Measurements from ENCODE around the gene PRKCQ. TPM values are rescaled to one million over a fixed set of nuclear protein-coding genes. Genes with fewer than 3 reads are reported as not detected.

The PRKCQ gene
- 9.8 and 10.8 TPM in 2 replicates for total RNA-seq (2014; rRNA removed; shearing (Covaris generic); ENCODE audit: low replicate concordance)

DNA sequence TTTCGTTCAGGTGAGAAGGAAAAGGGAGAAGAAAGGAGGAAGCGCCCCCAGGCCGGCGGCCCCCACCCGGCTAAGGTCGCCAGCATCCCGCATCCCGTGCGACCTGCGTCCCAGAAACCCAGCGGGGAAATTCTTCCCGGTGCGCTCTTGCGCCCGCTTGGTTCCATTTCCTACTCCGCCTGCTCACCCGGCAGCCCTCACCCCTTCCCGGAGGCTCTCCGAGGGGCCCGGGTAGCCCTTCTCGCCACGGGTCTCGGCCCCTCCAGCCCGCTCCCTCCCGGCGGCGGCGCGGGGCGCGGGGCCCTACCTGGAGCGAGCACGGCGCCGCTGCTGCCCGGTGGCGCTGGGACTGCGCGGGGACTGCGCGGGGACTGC lies at the start of gene PRKCQ:
PRKCQ (minus strand) TSS at position 373 of the 375 bp plus-strand sequence. CDS start 65,141 bp downstream, outside the sequence.
- in situ Hi-C loops (cut with HindIII; ENCODE audit: low pct_unique_long_range_greater_than_20kb, low sequenced_read_pairs) = no loop called here
- peak; percentile 67 for DNase-seq (ENCODE audit: low read depth)

DNA sequence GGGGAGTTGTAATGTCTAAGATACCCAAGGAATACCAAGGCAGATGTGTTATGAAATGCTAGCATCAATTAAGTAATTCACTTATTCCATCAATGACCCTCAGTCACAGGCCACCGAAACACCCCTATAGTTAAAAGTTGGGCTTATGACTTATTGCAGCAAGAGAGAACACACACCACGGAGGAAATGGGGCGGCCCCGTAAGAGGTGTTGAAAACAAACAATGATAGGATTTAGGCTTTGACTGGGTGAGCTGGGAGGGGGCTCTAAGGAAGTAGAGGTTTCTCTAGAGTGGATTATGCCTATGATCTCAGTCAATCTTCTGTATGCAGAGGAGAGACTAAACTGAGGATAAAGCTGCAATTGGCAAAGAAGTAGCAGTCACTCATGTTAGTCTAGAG lies 45.4 kb upstream of the PRKCQ start:
- DNase-seq (ENCODE audit: low read depth) = no peak
- in situ Hi-C loops (cut with HindIII; ENCODE audit: low pct_unique_long_range_greater_than_20kb, low sequenced_read_pairs) = no loop called here

DNA sequence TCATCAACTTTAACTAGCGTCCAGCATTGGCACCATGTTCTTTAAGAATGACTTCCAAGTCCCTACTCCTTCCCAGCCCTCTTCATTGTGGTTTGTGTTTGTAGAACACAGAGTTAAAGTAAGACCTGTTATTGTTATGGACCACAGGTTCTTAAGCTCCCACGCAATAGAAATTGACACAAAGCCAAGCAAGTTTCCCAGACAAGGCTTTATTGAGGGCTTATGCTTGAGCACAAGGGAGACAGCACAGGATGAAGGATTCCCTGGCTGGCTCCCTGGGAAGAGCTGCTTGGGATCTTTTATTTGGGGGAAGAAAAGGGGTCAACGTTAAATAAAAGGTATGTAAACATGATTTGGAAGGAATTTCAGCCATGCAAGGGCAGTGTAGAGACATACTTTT lies 44.3 kb upstream of the PRKCQ start:
- in situ Hi-C loops (cut with HindIII; ENCODE audit: low pct_unique_long_range_greater_than_20kb, low sequenced_read_pairs) = no loop called here
- no peak for DNase-seq (ENCODE audit: low read depth)

DNA sequence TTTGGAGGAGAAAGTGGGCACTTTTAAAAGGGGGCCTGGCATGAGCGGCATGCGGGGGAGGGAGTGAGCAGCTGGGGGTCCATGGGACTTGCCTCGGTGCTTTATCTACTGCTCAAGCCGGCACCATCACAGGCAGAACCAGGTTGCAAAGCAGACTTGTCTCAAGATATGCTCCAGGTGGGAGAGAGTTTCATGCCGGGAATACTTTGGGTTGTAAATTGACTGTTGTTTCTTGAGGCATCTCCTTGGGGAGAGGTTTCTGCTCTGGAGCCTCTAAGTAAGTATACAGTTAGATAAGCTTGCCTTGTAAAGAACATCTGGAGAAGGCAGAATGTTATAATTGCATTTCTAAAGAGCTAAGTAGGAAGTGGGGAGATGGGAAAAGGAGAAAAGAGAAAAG lies 42.8 kb upstream of the PRKCQ start:
- DNase-seq (ENCODE audit: low read depth) = no peak
- in situ Hi-C loops (cut with HindIII; ENCODE audit: low pct_unique_long_range_greater_than_20kb, low sequenced_read_pairs) = no loop called here

DNA sequence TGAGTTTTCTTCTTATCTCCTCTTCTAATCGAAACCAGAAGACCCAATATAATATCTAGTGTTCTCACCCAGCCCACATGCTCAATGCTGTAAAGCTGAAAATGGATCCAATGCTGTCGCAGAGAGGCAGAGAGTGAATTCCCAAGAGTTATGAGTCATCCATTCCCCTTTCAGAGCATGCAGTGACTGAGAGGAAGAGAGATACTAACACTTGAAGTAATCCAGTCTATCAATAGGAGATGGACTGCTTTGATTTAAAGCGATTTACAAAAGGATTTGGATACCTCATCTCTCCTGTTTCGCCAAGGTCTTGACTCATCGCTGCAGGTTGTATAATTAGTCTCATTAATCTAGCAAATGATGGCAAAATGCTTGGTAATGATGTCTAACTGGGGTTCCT lies 41.5 kb upstream of the PRKCQ start:
- DNase-seq (ENCODE audit: low read depth) = no peak
- in situ Hi-C loops (cut with HindIII; ENCODE audit: low pct_unique_long_range_greater_than_20kb, low sequenced_read_pairs) = no loop called here

DNA sequence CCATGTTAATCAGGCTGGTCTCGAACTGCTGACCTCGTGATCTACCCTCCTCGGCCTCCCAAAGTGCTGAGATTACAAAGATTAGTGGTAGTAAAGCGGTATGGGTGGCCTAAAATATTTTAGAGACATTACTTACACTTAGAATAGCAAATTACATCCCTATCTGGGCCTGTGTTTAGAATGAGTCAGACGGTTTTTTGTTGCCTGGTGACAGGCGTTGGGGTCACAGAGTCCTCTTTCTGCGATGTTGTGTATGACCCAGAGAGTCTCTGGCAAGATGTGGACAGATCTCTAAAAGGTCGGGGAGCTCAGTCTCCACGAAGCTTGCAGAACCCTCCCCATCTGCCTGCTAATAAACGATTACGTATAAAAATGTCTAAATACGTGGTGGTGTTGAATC lies 39.6 kb upstream of the PRKCQ start:
- in situ Hi-C loops (cut with HindIII; ENCODE audit: low pct_unique_long_range_greater_than_20kb, low sequenced_read_pairs) = no loop called here
- no peak for DNase-seq (ENCODE audit: low read depth)

DNA sequence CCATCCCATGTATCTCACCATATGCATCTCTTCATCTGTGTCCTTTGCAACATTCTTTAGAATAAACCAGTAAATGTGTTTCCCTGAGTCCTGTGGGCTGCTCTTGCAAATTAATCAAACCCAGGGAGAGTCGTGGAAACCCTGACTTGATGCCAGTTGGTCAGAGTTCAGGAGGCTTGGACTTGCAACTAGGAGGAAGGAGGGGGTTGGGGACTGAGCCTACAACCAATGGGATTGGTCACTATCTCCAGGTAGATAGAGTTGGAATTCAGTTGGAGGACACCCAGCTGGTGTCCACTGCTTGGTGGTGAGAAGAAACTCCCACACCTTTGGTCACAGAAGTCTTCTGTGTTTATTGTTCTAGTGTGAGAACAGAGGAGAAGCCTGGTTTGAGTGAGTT lies 38.3 kb upstream of the PRKCQ start:
- in situ Hi-C loops (cut with HindIII; ENCODE audit: low pct_unique_long_range_greater_than_20kb, low sequenced_read_pairs) = no loop called here
- no peak for DNase-seq (ENCODE audit: low read depth)

DNA sequence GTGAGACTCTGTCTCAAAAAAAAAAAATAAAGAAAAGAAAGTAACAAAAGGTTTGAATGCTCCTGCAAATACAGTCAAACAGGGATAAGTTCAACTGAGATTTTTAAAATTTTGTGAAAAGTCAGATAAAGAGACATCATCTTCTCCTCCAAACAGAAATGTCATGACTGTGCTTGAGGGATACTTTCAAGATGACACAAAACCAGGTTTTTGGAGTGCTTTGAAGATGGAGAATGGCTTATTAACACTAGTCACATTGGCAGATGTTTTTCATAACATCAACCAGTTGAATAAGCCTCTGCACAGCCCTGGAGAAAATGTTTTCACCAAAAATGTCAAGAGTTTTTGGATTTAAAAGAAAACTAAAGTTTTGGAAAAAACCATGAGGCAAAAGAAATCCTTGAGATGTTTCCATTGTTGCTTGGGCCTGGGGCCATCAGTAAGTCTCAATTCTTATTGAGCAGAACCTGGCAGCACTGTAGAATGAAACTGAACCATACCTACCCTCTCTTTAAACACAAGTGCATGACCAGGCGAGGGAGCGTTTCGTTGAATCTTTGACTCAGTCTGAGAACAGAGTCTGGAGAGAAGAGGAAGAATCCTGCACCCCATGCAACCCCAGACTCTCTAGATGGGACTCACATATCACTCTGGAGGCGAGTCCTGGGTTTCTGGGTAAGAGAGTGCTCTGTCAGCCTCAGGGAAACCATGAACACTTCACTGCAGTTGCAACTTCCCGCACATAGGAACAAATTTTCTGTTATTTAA lies 37.4 kb upstream of the PRKCQ start:
- DNase-seq (ENCODE audit: low read depth) = no peak
- in situ Hi-C loops (cut with HindIII; ENCODE audit: low pct_unique_long_range_greater_than_20kb, low sequenced_read_pairs) = no loop called here

DNA sequence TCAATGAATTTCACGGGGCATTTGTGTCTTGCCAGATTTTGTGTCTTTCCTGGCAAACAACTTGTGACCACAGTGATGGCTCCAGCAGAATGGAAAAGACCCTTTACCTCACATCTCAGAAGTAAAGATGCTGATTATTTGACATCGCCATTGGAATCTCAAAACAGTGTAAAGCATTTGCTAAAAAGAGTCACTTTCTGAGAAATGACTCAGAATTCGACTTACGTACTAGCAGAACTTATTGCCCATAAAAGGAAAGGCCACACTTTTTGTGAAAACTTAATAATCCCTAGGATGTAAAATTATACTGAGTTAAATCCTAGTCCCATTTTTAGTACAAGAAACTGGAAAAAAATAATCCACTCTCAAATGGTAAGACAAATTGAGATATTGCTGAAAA lies 35.9 kb upstream of the PRKCQ start:
- in situ Hi-C loops (cut with HindIII; ENCODE audit: low pct_unique_long_range_greater_than_20kb, low sequenced_read_pairs) = no loop called here
- DNase-seq (ENCODE audit: low read depth) = no peak

DNA sequence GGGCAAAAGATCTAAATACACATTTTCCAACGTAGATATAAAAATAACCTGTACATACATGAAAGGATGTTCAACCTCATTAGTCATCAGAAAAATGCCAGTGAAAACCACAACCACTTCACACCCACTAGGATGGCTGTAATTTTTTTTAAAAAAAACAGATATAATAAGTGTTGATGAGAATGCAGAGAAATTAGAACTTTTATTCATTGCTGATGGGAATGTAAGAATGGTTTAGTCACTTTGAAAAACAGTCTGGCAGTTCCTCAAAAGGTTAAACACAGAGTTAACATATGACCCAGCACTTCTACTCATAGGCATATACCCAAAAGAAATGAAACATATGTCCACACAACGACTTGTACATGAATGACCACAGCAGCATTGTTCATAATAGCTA lies 32.3 kb upstream of the PRKCQ start:
- DNase-seq (ENCODE audit: low read depth) = no peak
- in situ Hi-C loops (cut with HindIII; ENCODE audit: low pct_unique_long_range_greater_than_20kb, low sequenced_read_pairs) = no loop called here

DNA sequence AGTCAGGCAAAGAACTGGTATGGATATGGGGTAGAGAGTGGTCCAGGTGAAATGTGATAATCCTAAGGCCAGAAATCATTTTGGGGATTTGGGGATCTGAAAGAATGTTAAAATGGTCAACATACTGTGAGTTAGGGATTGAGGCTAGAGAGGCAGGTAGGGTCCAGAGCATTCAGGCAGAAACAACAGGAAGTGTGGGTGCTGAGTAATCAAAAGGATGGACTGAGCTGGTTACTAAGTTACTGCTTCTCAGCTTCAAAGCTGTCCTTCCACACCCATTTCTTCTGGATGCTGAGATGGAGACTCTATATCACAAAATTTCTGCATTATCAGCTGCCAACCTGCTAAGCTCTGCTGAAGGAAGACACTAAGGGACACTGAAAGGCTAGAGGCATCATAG lies 30.6 kb upstream of the PRKCQ start:
- peak; percentile 7 for DNase-seq (ENCODE audit: low read depth)
- in situ Hi-C loops (cut with HindIII; ENCODE audit: low pct_unique_long_range_greater_than_20kb, low sequenced_read_pairs) = no loop called here

DNA sequence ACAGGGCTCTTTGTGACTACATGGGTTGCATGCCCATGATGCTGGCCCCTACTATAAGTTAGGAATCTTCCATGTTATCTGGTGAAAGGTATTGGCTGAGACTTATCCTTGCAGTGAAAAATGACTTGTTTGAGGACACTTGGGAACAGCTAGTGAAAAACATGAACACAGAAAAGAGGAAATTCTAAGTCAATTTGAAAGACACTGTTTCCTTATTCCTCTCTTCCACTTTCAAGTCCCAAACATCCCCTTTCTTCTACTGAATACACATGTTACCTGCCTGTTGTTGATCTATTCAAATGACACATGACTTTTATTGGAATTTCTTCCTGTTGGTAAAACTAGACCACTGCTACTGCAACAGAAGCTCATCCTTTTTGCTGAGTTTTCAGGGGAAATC lies 29.5 kb upstream of the PRKCQ start:
- in situ Hi-C loops (cut with HindIII; ENCODE audit: low pct_unique_long_range_greater_than_20kb, low sequenced_read_pairs) = no loop called here
- DNase-seq (ENCODE audit: low read depth) = no peak

DNA sequence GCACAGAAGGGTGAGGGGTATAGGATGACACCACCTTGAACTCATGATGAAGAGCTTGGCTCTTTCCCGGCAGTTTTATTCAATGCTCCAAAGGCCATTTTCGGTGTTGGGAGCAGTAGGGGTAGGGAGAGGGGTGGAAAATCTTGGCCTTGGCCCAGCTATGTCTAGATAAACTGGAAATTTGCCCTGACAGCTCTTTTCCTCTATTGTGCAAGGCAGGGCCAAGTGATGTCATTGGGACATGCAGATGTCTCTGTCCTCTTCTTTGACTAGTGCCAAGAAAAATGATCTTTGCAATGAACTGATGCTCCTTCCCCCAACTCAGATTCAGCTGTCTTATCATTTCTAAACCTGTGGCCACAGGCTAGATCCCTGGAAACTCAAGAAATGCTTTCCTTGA lies 27.7 kb upstream of the PRKCQ start:
- in situ Hi-C loops (cut with HindIII; ENCODE audit: low pct_unique_long_range_greater_than_20kb, low sequenced_read_pairs) = no loop called here
- DNase-seq (ENCODE audit: low read depth) = no peak

DNA sequence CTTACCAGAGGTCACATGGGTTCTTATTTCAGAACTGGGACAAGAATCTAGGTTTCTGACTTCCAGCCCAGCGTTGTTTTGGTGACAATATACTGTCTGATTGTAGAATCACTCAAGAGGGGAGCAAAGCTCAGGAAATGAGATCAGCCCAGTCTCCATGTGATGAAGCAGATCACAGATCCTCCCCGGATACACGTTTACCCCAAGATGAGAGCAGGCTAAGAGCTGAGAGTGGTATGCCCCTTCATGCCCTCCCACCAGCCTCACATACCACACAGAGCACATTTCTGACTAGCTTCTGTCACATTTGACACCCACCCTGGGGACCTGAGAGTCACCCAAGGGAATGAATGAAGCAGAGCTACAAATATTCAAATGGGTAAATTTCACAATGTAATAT lies 27.1 kb upstream of the PRKCQ start:
- no peak for DNase-seq (ENCODE audit: low read depth)
- in situ Hi-C loops (cut with HindIII; ENCODE audit: low pct_unique_long_range_greater_than_20kb, low sequenced_read_pairs) = no loop called here

DNA sequence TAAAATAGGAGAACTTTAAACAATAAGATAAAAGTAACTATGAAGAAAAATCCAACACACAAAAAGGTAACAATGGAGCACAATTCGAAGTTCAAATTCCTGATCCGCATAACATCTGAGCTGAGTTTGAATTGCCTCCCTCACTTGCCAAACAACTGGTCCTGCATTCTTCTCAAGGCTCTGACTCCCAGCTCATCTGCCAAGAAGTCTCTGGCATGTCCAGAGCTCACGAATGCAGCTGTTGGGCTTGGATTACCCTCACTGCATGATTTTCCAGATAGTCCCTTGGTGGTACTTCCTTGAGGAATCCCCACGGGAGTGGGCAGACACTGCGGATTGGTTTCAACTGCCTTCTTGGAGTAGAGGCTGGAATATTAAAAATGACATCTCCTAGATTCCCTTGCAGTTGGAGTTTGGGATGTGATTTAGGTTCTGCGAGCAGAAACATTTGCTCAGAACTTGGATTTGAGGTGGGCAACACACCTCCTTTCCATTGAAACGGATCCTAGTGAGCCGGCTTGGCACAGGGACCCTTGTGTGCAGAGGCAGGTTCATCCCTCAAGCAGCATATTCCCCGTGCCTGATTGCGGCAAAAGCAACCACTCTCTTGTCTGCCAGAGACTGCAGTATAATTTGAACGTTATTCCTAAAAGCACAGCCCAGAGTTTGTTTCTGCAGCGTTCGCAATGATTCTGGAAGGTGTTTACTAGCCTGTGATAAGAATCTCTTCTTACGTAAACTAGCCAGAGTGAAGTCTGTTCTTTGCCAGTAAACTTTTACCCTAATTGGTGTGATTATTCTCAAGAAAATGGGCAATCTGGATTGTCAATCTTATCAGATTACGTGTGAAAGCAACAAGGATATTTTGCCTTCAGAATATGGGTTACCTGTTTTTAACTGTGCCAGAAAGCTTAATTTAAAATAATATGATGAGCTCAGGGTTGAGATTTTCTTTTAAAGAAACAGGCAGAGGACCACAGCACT lies 23.4 kb upstream of the PRKCQ start:
- in situ Hi-C loops (cut with HindIII; ENCODE audit: low pct_unique_long_range_greater_than_20kb, low sequenced_read_pairs) = no loop called here
- no peak for DNase-seq (ENCODE audit: low read depth)

DNA sequence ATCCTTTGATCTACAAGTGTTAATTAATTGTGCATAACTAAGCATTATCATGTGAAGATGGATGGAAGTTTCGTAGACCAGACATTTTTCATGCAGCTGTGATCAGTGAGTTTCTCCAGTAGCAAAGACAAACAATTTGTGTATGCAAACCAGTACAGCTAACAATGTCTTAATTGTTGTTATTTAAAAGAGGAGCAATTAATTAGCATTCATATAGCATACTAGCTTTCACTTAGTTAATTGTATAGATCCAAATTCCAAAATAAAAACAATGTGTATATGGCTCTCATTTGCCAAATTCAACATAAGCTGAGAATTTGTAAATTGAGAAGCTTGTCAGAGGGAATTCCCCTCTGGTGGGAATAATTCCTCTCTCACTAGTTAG lies 22.6 kb upstream of the PRKCQ start:
- DNase-seq (ENCODE audit: low read depth) = no peak
- in situ Hi-C loops (cut with HindIII; ENCODE audit: low pct_unique_long_range_greater_than_20kb, low sequenced_read_pairs) = no loop called here

DNA sequence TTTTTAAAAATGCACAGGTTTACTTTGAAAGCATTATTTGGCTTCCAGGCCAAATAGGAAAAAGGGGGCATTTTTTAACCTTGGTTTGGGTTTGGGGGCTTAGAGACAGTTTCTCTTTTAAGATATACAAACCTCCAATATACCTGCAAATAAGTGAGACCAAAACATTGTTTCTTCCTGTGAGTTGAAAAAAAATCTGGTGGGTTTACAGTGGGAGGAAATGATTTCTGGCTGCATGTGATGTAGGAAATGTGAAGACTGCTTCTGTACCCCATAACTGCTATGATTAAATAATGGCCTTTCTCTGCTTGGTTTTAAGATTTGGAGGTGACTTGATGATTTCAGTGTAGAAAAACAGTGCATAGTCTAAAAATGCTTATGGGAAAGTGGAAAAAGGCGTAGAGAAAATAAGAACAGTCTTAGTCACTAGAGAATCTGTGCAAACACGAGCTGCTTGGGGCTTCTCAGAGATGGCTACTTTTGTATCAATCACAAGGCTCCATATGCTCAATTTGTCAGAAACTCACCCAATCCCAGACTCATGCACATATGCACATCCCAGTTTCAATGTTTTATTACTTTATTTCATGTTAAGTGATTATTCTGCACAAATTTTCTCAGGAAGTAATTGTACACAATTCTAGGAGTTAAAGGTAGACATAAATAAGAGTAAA lies 22.1 kb upstream of the PRKCQ start:
- in situ Hi-C loops (cut with HindIII; ENCODE audit: low pct_unique_long_range_greater_than_20kb, low sequenced_read_pairs) = no loop called here
- no peak for DNase-seq (ENCODE audit: low read depth)

DNA sequence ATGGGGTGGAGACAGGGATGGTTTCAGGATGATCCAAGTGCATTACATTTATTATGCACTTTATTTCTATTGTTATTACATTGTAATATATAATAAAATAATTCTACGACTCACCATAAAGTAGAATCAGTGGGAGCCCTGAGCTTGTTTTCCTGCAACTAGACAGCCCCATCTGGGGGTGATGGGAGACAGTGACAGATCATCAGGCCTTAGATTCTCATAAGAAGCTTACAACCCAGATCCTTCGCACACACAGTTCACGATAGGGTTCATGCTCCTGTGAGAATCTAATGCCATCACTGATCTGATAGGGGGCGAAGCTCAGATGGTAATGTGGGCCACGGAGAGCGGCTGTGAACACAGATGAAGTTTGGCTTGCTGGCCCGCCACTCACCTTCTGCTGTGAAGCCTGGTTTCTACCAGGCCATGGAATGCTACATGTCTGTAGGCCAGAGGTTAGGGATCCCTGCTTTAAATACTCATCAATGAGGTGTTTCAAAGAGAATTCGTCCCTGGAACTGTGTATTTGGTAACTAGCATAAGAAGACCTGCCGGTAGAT lies 21.2 kb upstream of the PRKCQ start:
- no peak for DNase-seq (ENCODE audit: low read depth)
- in situ Hi-C loops (cut with HindIII; ENCODE audit: low pct_unique_long_range_greater_than_20kb, low sequenced_read_pairs) = no loop called here
